HepG2 (cell line): ENCODE measurements around the gene XPNPEP2. TPM values are rescaled to one million over a fixed set of nuclear protein-coding genes. Genes with fewer than 3 reads are reported as not detected.

Source experiments
- ATAC-seq: fragments of 200-7000 bp; cut with Tn5 transposase; 3 replicates; pipeline ENCODE4 v1.9.1; 2020; ENCODE audit warnings: mild to moderate bottlenecking, moderate library complexity
- BruUV-seq: library from RNA; stranded (reverse); fragments of 400-500 nt; replicated peaks from 2 replicates; lab custom pipeline; 2021; lab: Mats Ljungman, UMichigan
- CTCF ChIA-PET: fragments of 300-600 bp; formaldehyde crosslinking; extraction: SDS; loops from one replicate; lab custom pipeline; 2021; ENCODE audit warnings: low total read pairs, inconsistent platforms, low intra/inter-chr PET ratio; lab: Yijun Ruan, JAX
- POLR2A ChIA-PET: fragments of 350-600 bp; sonication (Branson Sonifier 250); formaldehyde crosslinking; loops from one replicate; lab custom pipeline; 2020; ENCODE audit warnings: antibody characterized with exemption, inconsistent platforms; lab: Yijun Ruan, JAX
- DNase-seq: peaks from one replicate; pipeline ENCODE4 v3.0.0-alpha.2; 2015; ENCODE audit warnings: low spot score
- FAIRE-seq: peaks from 3 replicates; lab custom pipeline; 2011; peaks lifted over from hg19 to GRCh38; lab: Jason Lieb, UNC
- H2AFZ ChIP-seq: one replicate; pipeline ENCODE4 v1.6.1; 2011; ENCODE audit warnings: low read length, inconsistent platforms
- H3K27ac ChIP-seq: fragments of 300-600 bp; 3 replicates; pipeline ENCODE4 v1.8.0; 2011; ENCODE audit warnings: mixed run types, mild to moderate bottlenecking, mixed read lengths, low read length, inconsistent platforms; ENCODE audit not compliant: insufficient read depth; ENCODE audit errors: extremely low read length
- H3K27me3 ChIP-seq, 2 experiments: fragments of 200-600 bp in 1 of 2; 2 replicates in 1 of 2; 3 replicates in 1 of 2; pipeline versions ENCODE4 v1.6.0 to v1.8.0; 2011; ENCODE audit warnings: low read length in 2 of 2, mild to moderate bottlenecking in 2 of 2, moderate library complexity in 2 of 2, inconsistent platforms in 1 of 2; ENCODE audit not compliant: insufficient read depth in 2 of 2, control insufficient read depth in 1 of 2
- H3K36me3 ChIP-seq, 2 experiments: fragments of 200-600 bp in 1 of 2; replicated peaks in 1 of 2; 2 replicates in 1 of 2; 3 replicates in 1 of 2; pipeline versions ENCODE4 v1.5.1 to v1.8.0; 2011; ENCODE audit warnings: low read length in 2 of 2, inconsistent platforms in 1 of 2; ENCODE audit not compliant: insufficient read depth in 2 of 2, control insufficient read depth in 1 of 2
- H3K4me1 ChIP-seq: 2 replicates; pipeline ENCODE4 v1.5.1; 2012; ENCODE audit warnings: low read length, inconsistent platforms; ENCODE audit not compliant: insufficient read depth
- H3K4me2 ChIP-seq: 2 replicates; pipeline ENCODE4 v1.6.0; 2011; ENCODE audit warnings: low read depth, low read length, inconsistent platforms
- H3K4me3 ChIP-seq, 3 experiments: fragments of 200-600 bp in 1 of 3; sonication (generic), shearing (Covaris generic) in 1 of 3; replicated peaks in 1 of 3; 2 replicates each; pipeline ENCODE4 v1.5.1; 2011 to 2016; ENCODE audit warnings: low read length in 3 of 3, inconsistent platforms in 2 of 3, low read depth in 2 of 3, mild to moderate bottlenecking in 2 of 3, control low read depth in 1 of 3, mixed read lengths in 1 of 3; ENCODE audit not compliant: insufficient read depth in 1 of 3
- H3K79me2 ChIP-seq: one replicate; pipeline ENCODE4 v1.6.1; 2011; ENCODE audit warnings: low read length, inconsistent platforms; ENCODE audit not compliant: insufficient read depth
- H3K9ac ChIP-seq: 2 replicates; pipeline ENCODE4 v1.6.0; 2011; ENCODE audit warnings: mild to moderate bottlenecking, low read depth, low read length, inconsistent platforms; ENCODE audit not compliant: insufficient read depth
- H3K9me3 ChIP-seq: 2 replicates; pipeline ENCODE4 v1.5.1; 2012; ENCODE audit warnings: mild to moderate bottlenecking, low read length
- H4K20me1 ChIP-seq: 2 replicates; pipeline ENCODE4 v1.6.0; 2011; ENCODE audit warnings: inconsistent platforms, mild to moderate bottlenecking, low read length, moderate library complexity; ENCODE audit not compliant: insufficient read depth
- ATF7 ChIP-seq, 2 experiments: fragments of 450-650 bp in 1 of 2; sonication (generic) in 1 of 2; formaldehyde crosslinking in 1 of 2; IDR thresholded peaks; 2 replicates each; pipeline versions ENCODE4 v1.4.0 to v1.6.1; 2016 to 2020; ENCODE audit warnings: antibody characterized with exemption in 1 of 2, mild to moderate bottlenecking in 1 of 2, missing genetic modification reagents in 1 of 2
- NCOA5 ChIP-seq: sonication (generic); formaldehyde crosslinking; IDR thresholded peaks from 2 replicates; pipeline ENCODE4 v1.4.0; 2020; ENCODE audit warnings: missing genetic modification reagents
- RFXAP ChIP-seq: sonication (generic); formaldehyde crosslinking; IDR thresholded peaks from 2 replicates; pipeline ENCODE4 v1.4.0; 2020; ENCODE audit warnings: missing genetic modification reagents, borderline replicate concordance
- TGIF2 ChIP-seq: IDR thresholded peaks from 2 replicates; pipeline ENCODE4 v1.6.1; 2016; ENCODE audit warnings: control low read depth, missing compliant biosample characterization
- ZBTB7B ChIP-seq: sonication (generic); formaldehyde crosslinking; IDR thresholded peaks from 2 replicates; pipeline ENCODE4 v1.4.0; 2020; ENCODE audit warnings: missing genetic modification reagents
- ZNF256 ChIP-seq: sonication (generic); formaldehyde crosslinking; conservative IDR thresholded peaks from 2 replicates; pipeline ENCODE4 v1.4.0; 2020; ENCODE audit warnings: missing genetic modification reagents
- ZNF510 ChIP-seq: sonication (generic); formaldehyde crosslinking; IDR thresholded peaks from 2 replicates; pipeline ENCODE4 v1.4.0; 2020; ENCODE audit warnings: low read depth, mild to moderate bottlenecking, missing genetic modification reagents
- WGBS: methylation state at CpG from one replicate; pipeline ENCODE4 v1.1.6; 2017; ENCODE audit warnings: low lambda C conversion rate; 5-methylcytosine and 5-hydroxymethylcytosine counted together
- in situ Hi-C: cut with HindIII; loops from 2 replicates; pipeline ENCODE4 v1.10.0; 2017; ENCODE audit warnings: low pct_unique_long_range_greater_than_20kb; ENCODE audit not compliant: extremely low pct_ligation_motif_present
- intact Hi-C: fragments of 100-400 bp; cut with micrococcal nuclease; formaldehyde crosslinking; loops from one replicate; pipeline ENCODE4 v1.10.0; 2022; ENCODE audit not compliant: unreplicated experiment
- polyA plus RNA-seq, 8 experiments: library from polyadenylated mRNA; depleted of rRNA in 3 of 8; stranded (reverse) in 7 of 8; unstranded in 1 of 8; fragments of >200 nt; fragmentation: Illumina TruSeq in 4 of 8; extraction: Trizol in 4 of 8; gene quantifications; 2 replicates each; pipeline versions ENCODE4 v1.2.1 to v1.2.3, GENCODE V29; 2011 to 2016; ENCODE audit warnings: low read depth in 4 of 8, missing spikeins in 1 of 8, mixed read lengths in 1 of 8; ENCODE audit not compliant: insufficient read depth in 1 of 8
- total RNA-seq, 5 experiments: library from RNA; depleted of rRNA; stranded (reverse); fragments of >200 nt; fragmentation: Illumina TruSeq; extraction: Trizol; gene quantifications; 2 replicates each; pipeline ENCODE4 v1.2.3, GENCODE V29; 2016; ENCODE audit warnings: low read depth in 1 of 5
- TF ChIP-seq, protein P1 (sequence below): IDR thresholded peaks from 2 replicates; pipeline ENCODE4 v1.6.1; 2016; ENCODE audit warnings: low read depth, control low read depth
- TF ChIP-seq, protein P2 (sequence below): sonication (generic); formaldehyde crosslinking; IDR thresholded peaks from 2 replicates; pipeline ENCODE4 v1.4.0; 2020; ENCODE audit warnings: mild to moderate bottlenecking, missing genetic modification reagents, borderline replicate concordance

The XPNPEP2 gene
- total and polyA plus RNA-seq, 2 of the 13 experiments (the other 11 are each of a cell fraction or from before 2014, with no cell fraction given) = 1.1 to 1.8 TPM

- intact Hi-C loops (no loop called here), in situ Hi-C loops (loop anchor here (5.0 to 10.0 kb wide), 2 partner anchors 90 to 117 kb away; no protein-coding TSS in a partner anchor)
- Histone ChIP-seq H3K9me3 (no peaks in the 10 kb centered on the region), H3K4me2 (no peak overlapping the region), H3K27me3 (no peaks in the 10 kb centered on the region), H2AFZ (no peak overlapping the region), H3K4me1 (no peaks in the 10 kb centered on the region), H3K27ac (no peak overlapping the region), H3K79me2 (no peaks in the 10 kb centered on the region), H3K9ac (no peak overlapping the region), H4K20me1 (no peaks in the 10 kb centered on the region), H3K36me3 (no peaks in the 10 kb centered on the region), H3K4me3 (no peak overlapping the region)
- POLR2A ChIA-PET = no interaction called here
- 57% methylated on average over 4 of the region's 4 CpGs for WGBS
- ATAC-seq (no peak), DNase-seq (no peak), FAIRE-seq (no peak)
- no peak for TF ChIP-seq ATF7 (IDR thresholded peaks at IDR 0.05)
- no peak for TF ChIP-seq ATF7 (CRISPR knock-in tag; IDR thresholded peaks at IDR 0.05)
- no peak for TF ChIP-seq TGIF2 (CRISPR knock-in tag)
- TF ChIP-seq NCOA5 = no peak
- TF ChIP-seq, protein P1, sequence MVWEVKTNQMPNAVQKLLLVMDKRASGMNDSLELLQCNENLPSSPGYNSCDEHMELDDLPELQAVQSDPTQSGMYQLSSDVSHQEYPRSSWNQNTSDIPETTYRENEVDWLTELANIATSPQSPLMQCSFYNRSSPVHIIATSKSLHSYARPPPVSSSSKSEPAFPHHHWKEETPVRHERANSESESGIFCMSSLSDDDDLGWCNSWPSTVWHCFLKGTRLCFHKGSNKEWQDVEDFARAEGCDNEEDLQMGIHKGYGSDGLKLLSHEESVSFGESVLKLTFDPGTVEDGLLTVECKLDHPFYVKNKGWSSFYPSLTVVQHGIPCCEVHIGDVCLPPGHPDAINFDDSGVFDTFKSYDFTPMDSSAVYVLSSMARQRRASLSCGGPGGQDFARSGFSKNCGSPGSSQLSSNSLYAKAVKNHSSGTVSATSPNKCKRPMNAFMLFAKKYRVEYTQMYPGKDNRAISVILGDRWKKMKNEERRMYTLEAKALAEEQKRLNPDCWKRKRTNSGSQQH (CRISPR knock-in tag) = no peak
- no peak for TF ChIP-seq RFXAP
- no peak for TF ChIP-seq ZBTB7B (CRISPR knock-in tag)
- TF ChIP-seq ZNF510 (CRISPR knock-in tag) = no peak
- no peak for TF ChIP-seq ZNF256
- TF ChIP-seq, protein P2, sequence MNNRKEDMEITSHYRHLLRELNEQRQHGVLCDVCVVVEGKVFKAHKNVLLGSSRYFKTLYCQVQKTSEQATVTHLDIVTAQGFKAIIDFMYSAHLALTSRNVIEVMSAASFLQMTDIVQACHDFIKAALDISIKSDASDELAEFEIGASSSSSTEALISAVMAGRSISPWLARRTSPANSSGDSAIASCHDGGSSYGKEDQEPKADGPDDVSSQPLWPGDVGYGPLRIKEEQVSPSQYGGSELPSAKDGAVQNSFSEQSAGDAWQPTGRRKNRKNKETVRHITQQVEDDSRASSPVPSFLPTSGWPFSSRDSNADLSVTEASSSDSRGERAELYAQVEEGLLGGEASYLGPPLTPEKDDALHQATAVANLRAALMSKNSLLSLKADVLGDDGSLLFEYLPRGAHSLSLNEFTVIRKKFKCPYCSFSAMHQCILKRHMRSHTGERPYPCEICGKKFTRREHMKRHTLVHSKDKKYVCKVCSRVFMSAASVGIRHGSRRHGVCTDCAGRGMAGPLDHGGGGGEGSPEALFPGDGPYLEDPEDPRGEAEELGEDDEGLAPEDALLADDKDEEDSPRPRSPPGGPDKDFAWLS (CRISPR knock-in tag) = no peak
- CTCF ChIA-PET = interaction anchor here (2.0 kb wide), 1 partner anchor 118 kb away, joined by 4 read pairs; no protein-coding TSS in a partner anchor
- no TSS peak for BruUV-seq
Observed at GRCh38 chrX:129724754-129725153, 14.0 kb upstream of the XPNPEP2 start.
